COLO668 (cell line): ENCODE measurements around the gene VWC2.
"Not testable (repeated sequence)": the region's sequence is repeated elsewhere in the genome, so short reads cannot be mapped to it uniquely, and the experiment has no call there.

ENCODE experiments used
- DNase-seq: peaks from one replicate; lab custom pipeline; 2025; ENCODE audit not compliant: unreplicated experiment; lab: John Stamatoyannopoulos, UW

VWC2 gene

DNA sequence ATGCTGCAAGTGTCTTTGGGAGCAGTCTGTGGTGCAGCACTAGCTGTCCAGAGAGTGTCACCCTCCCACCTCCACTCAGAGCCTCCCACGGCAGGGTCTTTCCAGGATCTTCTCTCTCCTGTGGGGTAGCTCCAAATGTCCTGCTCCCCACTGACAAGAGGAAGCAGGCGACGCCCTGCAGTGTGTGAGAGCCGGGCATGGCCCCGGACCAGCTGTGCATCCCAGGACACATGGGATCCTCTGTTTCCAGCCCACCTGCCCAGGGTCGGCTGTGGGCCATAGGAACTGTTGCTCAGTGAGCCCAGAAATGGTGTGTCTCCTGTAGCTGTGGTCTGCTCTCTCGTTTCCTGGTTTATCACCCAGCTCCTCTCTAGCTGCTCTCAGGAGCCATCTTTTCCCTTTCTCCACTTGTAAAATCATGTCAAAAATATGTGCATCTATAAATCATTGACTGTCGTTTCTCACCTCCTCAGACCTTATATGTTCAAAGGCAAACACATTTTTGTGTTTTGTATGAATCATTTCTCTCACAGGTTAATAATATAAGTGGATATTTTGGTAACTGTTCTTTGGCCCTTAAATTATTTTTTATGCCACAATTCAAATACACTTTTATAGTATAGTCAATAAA lies 74.9 kb downstream of the VWC2 start:
- DNase-seq: no peak

DNA sequence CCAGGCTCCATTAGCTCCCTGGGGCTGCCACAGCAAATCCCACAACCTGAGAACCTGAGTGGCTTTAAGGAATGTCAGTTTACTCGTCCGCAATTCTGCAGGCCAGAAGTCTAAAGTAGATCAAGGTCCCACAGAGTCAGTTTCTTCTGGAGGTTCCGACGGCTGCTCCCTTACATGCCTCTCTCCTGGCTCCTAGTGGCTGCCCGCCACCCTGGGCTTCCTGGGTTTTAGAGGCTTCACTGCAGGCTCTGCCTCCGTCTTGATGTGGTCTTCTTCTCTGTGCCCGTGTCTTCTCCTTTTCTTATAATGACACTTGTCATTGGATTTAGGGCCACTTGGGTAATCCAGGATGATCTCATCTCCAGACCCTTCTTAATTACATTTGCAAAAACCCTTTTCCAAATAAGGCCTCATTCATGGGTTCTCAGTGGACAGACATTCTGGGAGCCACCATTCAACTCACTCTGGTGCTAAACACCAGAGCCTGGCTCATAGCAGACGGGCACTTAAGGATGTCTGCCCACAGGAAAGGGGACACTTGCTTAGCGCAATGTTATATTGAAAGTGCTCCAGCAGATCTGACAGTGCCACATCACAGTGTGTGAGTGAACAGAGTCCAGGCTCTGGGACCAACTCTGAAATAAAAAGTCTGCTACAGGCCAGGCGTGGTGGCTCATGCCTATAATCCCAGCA lies 77.6 kb downstream of the VWC2 start:
- no peak for DNase-seq

DNA sequence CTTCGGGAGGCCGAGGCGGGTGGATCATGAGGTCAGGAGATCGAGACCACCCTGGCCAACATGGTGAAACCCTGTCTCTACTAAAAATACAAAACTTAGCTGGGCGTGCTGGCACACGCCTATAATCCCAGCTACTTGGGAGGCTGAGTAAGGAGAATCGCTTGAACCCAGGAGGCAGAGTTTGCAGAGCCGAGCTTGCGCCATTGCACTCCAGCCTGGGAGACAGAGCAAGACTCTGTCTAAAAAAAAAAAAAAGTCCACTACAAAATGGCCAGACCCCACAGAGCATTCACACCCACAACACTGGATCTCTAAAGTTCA lies 78.1 kb downstream of the VWC2 start:
- DNase-seq: not testable (repeated sequence)

DNA sequence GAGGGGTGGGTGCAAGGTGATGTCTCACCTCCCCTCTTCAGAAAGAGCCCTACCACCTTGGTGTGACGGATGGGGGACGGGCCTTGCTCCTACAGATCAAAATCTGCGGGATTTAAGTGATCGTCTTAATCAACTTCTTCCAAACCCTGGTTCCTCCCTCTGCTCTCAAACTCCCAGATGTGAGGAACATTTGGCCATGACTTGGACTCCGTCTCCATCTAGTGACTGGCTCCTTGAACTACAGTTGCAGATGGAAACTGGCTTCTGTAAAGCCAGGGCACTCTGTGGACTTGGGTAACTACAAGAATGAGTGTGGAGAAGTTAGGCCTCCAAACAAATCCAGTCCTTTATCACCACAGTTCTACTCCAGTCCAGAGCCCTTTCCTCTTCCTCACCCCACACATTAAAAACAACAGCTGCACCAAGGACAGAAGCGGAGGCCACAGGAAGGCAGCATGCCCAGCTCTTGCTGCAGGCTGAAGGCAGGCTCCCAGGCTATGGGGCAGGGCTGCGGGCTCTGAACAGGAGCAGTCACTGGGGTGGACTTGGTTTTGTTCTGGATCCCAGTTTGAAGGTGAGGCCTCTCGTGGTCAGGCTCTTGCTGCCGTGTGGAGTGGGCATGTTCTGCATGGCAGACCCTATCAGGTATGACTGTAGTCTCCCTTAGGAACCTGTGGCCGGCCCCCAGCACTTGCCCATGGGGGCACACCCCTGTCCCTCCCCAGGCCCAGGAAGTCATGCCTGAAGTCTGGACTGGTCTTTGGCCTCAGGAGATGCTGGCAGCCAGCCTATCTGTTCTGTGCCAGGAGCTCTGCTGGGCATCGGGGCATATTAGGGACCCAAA lies 79.4 kb downstream of the VWC2 start:
- peak; percentile 47 for DNase-seq

DNA sequence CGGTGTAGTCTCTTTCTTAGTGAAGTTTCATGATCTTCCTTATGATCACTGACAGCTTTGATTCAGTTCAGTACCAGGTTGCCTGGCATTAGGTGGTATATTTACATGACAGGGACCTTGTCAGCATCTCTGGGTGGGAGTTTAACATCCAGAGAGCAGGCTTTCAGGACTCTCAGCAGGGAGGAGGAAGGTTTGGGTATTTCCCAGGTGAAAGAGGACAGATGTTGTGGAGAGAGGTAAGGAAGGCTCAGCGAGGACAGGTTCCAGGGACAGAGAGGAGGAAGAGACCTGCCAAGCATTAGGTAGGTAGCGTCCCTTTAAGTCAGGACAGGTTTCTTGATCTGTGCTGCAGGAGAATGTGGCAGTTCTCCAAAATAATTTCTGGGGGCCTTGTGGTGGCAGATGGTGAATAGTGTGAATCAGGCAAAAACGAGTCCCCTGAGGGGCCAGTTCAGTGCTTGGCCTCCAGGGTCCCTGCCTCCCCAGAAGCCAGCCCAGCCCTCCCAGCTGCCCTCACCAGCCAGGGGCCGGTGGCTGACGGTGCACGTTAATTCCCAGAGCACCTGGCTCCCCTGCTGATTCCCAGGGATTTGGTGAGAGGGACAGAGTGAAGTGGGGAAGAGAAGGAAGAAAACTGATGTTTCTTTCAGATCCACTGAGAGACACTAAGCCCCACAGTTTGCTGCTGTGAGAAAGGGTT lies 82.0 kb downstream of the VWC2 start:
- DNase-seq: no peak

DNA sequence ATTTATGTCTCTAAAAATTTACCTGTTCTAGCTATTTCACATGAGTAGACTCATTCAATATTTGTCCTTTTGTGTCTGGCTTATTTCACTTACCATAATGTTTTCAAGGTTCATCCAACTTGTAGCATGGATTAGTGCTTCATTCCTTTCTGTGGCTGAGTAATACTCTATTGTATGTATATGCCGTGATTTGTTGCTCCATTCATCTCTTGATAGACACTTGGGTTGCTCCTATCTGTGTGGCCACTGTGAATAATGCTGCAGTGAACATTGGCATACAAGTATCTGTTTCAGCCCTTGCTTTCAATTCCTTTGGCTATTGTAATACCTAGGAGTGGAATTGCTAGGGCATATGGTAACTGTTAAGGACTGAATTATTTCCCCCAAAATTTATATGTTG lies 86.9 kb downstream of the VWC2 start:
- no peak for DNase-seq

DNA sequence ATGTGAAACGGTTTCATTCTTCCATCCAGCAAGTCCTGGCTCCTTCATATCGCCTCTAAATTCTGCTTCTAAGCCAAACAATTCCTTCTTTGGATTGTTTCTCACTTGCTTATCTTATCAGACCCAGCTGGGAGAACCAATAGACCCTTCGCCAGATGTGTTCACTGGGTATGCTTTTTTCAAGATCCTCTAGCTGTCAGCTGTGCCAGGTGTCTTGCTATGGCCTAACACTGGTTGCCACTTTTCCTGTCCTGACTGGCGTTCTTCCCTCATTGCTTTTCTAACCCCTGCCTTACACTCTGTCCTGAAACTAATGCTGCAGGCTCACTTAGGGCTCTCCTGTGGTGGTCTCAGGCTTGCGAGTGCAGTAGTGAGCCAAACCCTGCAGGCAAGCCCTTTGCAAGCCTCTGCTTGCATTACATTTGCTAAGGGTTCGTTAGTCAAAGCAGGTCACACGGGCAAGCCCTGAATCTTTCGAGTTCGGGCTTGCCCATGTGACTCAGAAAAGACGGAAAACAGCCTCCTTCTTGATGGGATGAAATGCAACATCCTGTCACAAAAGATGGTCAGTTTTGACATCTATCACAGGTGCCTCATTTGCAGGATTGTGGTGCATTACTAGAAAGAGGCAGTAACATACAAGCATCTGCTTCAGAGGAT lies 92.8 kb downstream of the VWC2 start:
- DNase-seq: no peak

DNA sequence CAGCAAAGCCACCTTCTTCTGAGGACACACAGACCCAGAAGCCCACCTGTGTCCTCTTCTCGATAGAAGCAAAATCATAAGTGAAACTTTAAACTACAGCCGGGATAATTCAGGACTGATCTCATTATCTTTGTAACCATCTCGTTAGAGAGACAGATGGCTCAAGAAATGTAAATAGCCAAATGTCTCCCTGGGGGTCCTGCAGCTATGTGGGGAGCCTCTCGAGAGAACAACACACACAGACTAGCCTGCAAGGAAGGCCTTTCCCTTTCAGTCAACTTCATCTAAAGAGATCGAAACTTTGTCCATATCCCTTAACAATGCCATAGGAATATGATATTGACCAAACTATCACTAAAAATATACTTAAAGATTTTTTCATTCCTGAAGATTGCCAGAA lies 93.5 kb downstream of the VWC2 start:
- no peak for DNase-seq

DNA sequence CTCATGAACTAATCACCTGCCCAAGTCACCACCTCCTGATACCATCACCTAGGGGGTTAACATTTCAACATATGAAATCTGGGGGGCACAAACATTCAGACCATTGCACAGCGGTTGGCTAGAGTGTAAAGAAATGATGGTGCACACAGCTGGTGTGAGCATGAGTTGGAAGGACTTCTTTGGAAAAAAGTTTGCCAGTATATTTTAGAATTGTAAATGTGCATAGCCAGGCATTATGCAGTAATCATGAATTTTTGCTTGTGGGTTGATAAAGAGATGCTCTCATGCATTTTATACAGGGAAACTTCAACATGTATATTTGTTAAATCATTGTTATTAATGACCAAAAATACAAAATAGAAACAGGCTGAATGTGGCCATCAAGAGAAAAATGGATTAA lies 100.0 kb downstream of the VWC2 start:
- no peak for DNase-seq

DNA sequence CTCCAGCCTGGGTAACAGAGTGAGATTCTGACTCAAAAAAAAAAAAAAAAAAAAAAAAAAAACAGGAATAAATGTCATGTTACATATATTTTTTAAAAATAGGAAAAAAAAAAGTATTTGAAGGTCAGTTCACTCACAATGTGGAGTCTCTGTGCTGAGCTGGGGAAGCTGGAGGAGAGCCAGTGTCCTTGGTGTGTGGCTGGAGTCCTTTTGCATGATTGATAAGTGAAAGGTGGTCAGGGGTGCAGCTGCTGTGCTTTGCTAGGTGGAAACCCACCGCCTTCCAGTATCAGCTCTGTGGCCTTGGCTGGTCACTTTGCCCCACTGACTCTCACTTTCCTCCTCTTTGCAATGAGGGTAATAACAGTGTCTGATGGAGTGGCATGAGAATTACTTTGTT lies 101.9 kb downstream of the VWC2 start:
- no peak for DNase-seq

DNA sequence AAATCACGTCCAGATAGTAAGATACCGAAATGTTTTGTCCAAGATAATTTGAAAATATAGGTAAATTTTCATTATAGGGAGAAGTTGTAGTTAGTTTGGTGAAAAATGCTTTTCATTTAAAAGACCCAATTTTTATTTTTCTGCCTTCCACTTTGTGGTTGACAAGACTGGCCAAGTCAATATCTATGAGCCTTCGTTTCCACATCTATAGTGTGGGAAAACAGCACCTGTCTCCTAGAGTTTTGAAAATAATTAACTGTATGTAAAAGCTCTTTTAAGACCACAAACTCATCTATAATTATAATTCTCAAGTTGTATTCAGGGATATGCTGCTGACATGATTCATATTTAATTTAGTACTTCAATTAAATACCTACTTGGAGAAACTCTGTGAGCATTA lies 102.8 kb downstream of the VWC2 start:
- DNase-seq: no peak

DNA sequence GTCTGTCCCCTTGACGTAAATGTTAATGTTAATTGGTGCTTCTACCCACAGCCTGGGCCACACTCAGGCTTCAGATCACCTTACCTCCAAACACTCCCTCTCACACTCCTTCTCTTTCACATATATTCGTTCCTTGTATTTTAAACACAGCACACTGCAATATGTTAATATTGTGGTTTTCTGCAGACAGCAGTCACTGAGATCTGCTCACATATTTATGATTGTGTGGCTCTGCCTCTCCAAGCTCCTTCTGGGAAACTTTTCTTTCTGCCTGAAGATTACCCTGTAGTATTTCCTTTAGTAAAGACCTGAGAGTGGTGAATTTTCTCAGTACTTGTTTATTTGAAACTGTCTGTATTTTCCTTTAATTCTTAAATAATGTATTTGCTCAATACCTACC lies 104.7 kb downstream of the VWC2 start:
- DNase-seq: no peak

DNA sequence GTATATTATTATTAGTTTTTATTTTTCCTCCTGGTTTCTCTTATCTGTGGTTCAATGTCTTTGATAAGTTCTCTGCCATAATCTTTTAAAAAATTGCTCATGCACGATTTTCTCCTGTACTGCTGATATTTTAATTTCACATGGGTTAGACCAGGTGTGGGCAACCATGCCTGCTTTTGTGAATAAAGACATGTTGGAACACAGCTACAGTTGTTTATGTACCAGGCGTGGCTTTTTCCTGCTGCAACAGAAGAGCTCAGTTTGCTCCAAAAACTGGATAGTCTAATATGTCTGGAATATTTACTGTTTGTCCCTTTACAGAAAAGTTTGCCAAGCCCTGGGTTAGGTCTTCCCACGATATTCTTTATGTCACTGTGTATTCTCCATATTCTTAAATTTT lies 105.2 kb downstream of the VWC2 start:
- DNase-seq: no peak

DNA sequence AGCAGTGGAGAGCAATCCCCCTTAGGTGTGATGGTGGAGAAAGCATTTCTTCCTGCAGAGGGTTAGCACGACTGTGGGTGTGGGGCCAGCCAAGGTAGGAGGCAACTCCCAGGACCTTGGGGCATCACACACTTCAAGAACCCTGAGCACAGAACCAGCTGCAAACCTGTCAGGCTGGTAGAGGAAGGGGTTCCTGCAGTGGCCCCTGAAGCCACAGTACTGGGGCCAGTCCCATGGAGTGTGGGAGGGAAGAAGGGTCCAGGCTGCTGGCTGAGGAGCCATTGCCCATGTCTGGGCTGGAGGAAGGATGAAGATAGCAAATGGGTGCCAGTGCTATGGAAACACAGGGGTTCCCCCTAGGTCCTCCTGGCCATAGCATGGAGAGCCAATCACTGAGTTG lies 110.5 kb downstream of the VWC2 start:
- DNase-seq: no peak

DNA sequence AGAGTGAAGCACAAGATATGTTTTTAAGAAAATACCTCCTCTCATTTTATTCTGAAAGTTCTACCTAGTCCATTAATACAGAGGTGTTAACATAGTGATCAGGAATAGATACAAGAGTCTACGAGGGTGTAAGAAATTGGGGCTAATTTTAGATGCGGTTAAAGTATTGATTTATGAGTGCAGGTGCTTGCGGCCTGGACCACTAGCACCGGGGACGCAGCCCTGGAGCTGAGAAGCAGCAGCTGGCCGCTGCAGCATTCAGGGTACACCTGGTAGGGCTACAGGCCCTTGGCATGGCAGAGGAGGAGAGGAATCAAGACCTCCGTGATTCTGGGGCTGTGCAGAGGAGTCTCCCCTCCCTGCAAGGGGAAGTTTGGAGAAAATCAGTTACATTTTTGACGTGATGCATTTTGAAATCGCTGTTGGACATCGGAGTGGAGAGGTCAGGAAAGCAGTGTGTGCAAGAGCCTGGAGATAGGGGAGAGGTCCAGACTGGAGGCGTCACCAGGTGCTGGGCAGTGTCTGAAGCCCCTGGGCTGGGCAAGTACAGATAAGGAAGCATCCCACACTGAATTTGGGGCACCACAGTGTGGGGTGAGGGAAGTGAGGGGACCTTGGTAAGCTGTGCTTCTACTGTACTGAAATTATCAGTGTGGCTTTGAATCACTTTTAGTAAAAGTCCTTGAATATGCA lies 112.3 kb downstream of the VWC2 start:
- peak; percentile 86 for DNase-seq

DNA sequence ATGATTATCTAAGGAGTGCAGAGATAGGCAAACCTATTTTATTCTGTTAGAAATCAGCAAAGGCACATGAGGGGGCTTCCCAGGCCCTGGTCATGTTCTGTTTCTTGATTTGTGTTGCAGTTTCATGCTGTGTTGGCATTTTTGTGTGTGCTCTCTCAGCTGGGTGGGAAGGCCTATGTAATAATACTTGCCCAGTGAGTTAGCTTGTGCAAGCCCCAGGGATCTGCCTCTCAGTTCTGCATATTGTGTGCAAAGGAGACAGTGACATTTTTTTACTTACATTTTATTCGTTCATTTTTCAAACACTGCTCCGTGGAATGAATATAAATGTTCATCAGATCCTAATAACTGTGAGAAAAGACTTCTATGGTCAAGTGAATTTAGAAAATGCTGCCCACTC lies 119.0 kb downstream of the VWC2 start:
- no peak for DNase-seq

DNA sequence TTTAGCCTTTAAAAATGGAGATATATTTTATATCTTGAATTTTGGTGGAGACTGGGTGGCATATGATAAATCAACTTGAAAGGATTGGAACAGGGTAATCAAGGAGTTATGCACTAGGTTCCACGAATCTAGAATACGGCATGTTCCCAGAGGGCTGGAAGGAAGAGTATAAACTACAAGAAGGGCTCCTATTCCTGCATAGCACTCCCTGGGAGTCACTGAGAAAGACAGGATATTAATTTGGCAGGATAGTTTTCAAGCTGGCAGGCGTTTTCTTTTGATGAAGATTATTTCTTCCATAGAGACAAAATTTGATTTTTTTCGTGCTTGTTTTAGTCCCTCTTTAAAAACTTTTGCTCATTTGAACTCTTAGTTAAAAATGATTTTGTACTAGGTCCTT lies 119.7 kb downstream of the VWC2 start:
- DNase-seq: no peak

DNA sequence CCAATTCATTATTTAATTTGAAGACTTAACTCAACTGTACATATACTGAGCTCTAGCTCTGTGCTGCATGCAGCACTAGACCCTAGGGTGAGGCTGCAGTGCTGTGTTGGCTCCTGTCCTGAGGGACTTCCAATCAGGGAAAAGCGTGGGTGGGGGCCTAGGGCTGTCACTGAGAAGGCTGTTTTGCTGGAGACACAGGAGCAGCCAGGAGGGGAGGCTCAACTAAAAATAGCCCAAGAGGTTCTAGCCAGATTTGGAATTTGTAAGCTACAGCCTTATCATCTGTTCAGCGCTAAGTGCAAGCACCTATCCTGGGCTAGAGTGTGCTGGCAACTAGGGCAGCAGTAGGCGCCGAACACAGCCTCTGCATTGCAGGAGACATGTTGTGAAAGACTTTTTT lies 121.1 kb downstream of the VWC2 start:
- DNase-seq: no peak

DNA sequence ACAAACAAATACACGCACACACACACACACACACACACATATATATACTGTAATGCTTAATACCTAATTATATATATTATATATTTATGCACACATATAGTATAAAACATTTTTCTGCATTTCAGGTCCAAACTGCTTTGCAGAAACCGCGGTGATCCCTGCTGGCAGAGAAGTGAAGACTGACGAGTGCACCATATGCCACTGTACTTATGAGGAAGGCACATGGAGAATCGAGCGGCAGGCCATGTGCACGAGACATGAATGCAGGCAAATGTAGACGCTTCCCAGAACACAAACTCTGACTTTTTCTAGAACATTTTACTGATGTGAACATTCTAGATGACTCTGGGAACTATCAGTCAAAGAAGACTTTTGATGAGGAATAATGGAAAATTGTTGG lies 138.5 kb downstream of the VWC2 start:
- no peak for DNase-seq

DNA sequence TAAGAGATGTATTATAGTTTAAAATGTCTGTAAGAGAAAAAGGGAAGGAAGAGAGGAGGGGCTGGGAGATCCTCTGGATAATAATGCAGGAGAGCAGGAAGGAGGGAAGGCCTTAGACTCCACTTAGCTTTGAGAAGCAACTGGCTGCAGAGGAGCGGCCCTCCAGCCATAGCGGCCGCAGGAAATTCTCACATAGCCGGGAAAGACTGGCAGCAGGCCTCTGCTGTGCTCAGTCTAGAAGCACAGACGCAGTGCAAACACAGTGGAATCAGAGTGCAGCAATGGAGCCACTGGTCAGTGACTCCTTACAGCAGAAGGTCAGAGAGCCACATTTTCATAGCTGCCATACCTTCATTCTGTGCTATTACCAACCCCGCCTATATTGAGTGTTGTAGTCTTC lies 153.3 kb downstream of the VWC2 start:
- no peak for DNase-seq

DNA sequence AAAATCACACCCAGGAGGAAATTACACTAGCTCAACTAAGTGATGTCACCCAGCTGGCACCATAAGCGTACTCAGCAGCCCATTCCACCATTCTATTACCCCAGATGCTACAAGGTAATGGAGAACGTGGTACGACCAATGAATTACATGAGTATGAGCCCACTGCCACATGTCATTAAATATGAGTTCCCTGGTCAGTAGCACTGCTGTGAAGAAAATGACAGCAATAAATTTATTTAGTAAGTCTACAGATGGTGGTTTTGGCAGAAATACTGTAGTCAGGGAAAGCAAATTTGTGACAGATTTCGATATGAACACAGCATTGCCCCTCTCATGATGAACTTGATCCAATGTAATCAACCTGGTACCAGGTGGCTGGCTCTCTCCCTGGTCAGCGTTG lies 154.2 kb downstream of the VWC2 start:
- DNase-seq: no peak
